ACC112 (cell line): Measurements from ENCODE around the gene LCN10.
"Not testable (repeated sequence)": the region's sequence is repeated elsewhere in the genome, so short reads cannot be mapped to it uniquely, and the experiment has no call there.

Source experiments
- H2AFZ ChIP-seq: fragments of 200-600 bp; sonication (generic); one replicate; pipeline ENCODE4 v1.6.0; 2017; ENCODE audit warnings: antibody characterized with exemption, low read length; ENCODE audit not compliant: unreplicated experiment
- H3K27ac ChIP-seq: fragments of 200-600 bp; sonication (generic); 2 replicates; pipeline ENCODE4 v1.5.1; 2014; ENCODE audit warnings: low read depth, mild to moderate bottlenecking, antibody characterized with exemption, low read length, moderate library complexity
- H3K27me3 ChIP-seq: fragments of 200-600 bp; sonication (generic); 2 replicates; pipeline ENCODE4 v1.6.1; 2014; ENCODE audit warnings: mild to moderate bottlenecking, antibody characterized with exemption, low read length, moderate library complexity, mixed read lengths; ENCODE audit not compliant: insufficient read depth
- H3K36me3 ChIP-seq: fragments of 200-600 bp; sonication (generic); 2 replicates; pipeline ENCODE4 v1.6.1; 2016; ENCODE audit warnings: mild to moderate bottlenecking, antibody characterized with exemption, low read length, moderate library complexity, mixed read lengths; ENCODE audit not compliant: insufficient read depth
- H3K4me1 ChIP-seq: fragments of 200-600 bp; sonication (generic); one replicate; pipeline ENCODE4 v1.6.1; 2016; ENCODE audit warnings: low read length, mixed read lengths; ENCODE audit not compliant: insufficient read depth, unreplicated experiment, control insufficient read depth
- H3K4me3 ChIP-seq: fragments of 200-600 bp; sonication (generic); 2 replicates; pipeline ENCODE4 v1.5.1; 2014; ENCODE audit warnings: mild to moderate bottlenecking, low read depth, low read length
- H3K79me2 ChIP-seq: fragments of 200-600 bp; sonication (generic); one replicate; pipeline ENCODE4 v1.6.0; 2016; ENCODE audit warnings: low read length; ENCODE audit not compliant: control insufficient read depth, unreplicated experiment, insufficient read depth

Gene LCN10

DNA sequence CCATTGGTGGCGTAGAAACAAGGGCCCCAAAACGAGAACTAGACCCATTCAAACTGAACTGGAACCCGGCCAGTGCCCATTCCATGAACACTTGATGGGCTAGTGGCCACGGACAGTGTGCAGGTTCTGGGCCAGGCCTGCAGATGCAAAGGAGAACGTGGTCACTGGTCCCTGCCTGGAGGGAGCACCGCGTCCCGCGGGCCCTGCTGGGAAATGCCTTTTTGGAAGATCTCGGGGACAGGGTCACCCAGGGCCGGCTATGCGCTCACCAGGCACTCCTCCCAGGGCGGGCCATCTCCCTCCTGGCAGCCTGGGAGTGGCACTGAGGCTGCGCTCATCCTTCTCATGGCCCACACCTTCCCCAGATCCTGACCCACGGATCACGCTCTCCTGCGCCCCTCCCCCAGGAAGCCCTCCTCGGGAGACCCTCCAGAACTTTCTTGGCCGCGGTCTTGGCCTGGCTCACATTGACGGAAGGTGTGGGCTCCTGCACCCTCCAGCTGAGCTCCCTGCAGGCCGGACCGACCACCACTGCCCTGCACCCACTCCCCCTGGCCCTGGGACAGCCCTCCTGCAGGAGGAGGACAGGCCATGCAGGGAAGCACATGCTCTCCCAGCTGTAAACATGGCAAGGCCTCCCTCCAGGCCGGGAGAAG is 33.2 kb downstream of the LCN10 start:
- no peaks in the 10 kb centered on the region for H3K79me2 ChIP-seq
- peaks cover 6% of the 10 kb centered on the region; the same call in 1 of the 2 replicates for H3K27me3 ChIP-seq
- no peak overlapping the region for H2AFZ ChIP-seq
- H3K4me3 ChIP-seq, result no peak overlapping the region
- no peaks in the 10 kb centered on the region for H3K4me1 ChIP-seq
- no peak overlapping the region for H3K27ac ChIP-seq
- H3K36me3 ChIP-seq, result no peaks in the 10 kb centered on the region

DNA sequence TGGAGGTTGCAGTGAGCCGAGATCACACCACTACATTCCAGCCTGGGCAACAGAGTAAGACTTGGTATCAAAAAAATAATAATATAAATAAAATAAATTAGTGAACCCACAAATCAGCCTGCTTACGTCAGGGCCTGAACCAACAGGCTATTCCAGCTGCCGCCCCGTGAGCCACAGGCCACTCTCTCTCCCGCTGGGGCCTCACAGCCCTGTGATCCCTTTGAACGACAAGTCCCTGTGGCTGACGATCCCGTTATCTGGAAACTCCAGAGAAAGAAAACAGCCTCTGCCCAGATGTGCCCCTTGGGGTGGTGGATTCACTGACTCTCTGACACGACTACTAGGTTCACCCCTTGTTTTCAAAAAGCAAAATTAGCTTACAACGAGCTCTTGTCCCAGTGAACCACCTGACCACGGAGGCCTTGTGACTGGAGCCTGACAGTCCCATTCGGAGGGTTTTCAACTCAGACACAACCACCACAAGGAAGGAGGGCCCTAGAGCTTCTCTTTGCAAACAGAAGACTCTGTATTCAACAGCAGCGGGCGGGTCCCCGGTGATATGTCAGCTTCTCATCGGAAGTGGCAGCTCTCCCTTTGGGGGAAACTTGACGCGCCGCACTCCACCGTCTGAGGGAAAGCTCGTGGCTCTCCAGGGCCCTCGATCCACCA is 34.8 kb downstream of the LCN10 start:
- H3K36me3 ChIP-seq, result no peaks in the 10 kb centered on the region
- H3K4me1 ChIP-seq, result no peaks in the 10 kb centered on the region
- no peak overlapping the region for H2AFZ ChIP-seq
- peaks cover 4% of the 10 kb centered on the region; the same call in 1 of the 2 replicates for H3K27me3 ChIP-seq
- H3K79me2 ChIP-seq, result no peaks in the 10 kb centered on the region
- H3K27ac ChIP-seq, result no peak overlapping the region
- H3K4me3 ChIP-seq, result no peak overlapping the region

DNA sequence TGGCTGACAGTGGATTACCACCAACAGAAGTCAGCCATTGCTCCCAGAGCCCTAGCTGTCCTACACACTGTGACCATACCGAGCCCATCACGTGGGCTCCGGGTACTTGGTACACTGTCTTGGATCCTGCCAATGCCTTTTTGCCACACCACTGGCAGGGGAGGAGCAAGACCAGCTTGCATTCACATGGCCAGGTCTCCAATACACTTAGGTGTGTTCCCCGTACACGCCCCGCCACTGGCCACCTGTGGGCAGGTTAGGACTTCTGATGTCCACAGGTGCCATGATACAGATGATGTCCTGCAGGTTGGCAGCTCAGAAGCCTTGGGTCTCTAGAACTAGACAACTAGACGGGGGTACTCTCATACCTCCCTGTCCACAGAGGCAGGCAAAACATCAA is 35.7 kb downstream of the LCN10 start:
- Histone ChIP-seq H2AFZ (no peak overlapping the region), H3K79me2 (no peaks in the 10 kb centered on the region), H3K4me1 (no peaks in the 10 kb centered on the region)

DNA sequence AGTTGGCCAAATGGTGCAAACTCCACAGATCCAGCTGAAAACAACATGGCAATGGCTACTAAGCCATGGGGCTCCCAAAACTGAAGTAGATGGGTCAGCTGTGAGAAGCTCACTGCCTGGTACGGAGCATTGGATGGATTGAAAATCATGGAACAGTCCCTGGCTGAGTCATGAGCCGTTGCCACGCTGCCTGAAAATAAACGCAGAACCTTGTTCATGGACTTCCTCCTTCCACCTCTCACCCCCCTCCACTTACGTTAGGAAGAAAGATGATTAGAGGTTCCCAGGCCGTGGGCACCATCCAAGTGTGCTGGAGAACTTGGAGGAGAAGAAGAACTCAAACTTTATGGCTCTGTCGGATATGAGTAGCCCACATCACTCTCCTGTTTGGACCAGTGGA is 37.2 kb downstream of the LCN10 start:
- Histone ChIP-seq H3K36me3 (no peaks in the 10 kb centered on the region), H3K4me1 (no peaks in the 10 kb centered on the region), H3K27me3 (no peaks in the 10 kb centered on the region), H3K4me3 (no peak overlapping the region), H3K27ac (no peak overlapping the region), H3K79me2 (no peaks in the 10 kb centered on the region), H2AFZ (no peak overlapping the region)

More for the DNA sequence above, 35.7 kb downstream of the LCN10 start:
- H3K36me3 ChIP-seq, result no peaks in the 10 kb centered on the region
- H3K4me3 ChIP-seq, result no peak overlapping the region
- no peaks in the 10 kb centered on the region; the same call in 1 of the 2 replicates for H3K27me3 ChIP-seq
- H3K27ac ChIP-seq, result no peak overlapping the region

DNA sequence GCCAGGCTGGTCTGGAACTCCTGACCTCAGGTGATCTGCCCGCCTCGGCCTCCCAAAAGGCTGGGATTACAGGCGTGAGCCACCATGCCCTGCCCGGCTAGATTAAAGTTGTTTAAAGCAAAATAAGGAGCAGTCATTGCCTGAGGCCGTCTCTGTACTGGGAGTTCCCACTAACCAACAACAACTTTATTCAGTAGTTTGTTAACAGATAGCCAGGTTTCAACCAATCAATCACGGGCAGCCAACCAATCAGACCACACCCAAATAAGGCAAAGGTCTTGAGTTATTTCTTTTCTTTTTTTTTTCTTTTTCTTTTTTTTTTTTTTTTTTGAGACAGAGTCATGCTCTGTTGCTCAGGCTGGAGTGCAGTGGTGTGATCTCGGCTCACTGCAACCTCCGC is 38.0 kb downstream of the LCN10 start:
- not testable (repeated sequence) for H3K27ac ChIP-seq, H3K27me3 ChIP-seq, H3K4me1 ChIP-seq, H3K4me3 ChIP-seq, H3K36me3 ChIP-seq, H3K79me2 ChIP-seq, H2AFZ ChIP-seq

DNA sequence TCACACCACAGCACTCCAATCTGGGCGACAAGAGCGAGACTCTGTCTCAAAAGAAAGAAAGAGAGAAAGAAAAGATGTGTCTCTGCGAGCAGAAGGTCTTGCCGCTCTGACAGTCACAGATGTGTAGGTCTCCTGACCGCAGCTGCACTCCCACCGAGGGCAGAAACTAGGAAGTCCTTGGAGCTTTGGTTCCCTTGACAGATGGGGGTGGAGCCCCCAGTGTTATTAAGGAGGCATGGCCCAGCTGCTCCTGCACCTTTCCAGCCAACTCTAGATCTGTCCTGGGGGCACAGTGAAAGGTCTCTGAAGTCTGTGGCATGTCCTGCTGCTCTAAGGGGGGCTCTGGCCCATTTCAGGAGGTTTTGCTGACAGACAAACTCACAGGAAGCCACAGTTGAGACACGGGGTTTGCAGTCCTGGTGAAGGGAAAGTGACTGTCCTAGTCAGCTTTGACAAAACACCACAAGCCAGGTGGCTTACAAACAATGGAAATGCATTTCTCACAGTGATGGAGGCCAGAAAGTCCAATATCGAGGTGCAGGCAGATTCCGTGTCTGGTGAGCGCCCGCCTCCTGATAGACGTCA is 39.4 kb downstream of the LCN10 start:
- Histone ChIP-seq H3K27ac (no peak overlapping the region), H3K79me2 (no peaks in the 10 kb centered on the region), H3K27me3 (no peaks in the 10 kb centered on the region), H3K4me3 (no peak overlapping the region), H3K36me3 (no peaks in the 10 kb centered on the region), H3K4me1 (no peaks in the 10 kb centered on the region), H2AFZ (no peak overlapping the region)

DNA sequence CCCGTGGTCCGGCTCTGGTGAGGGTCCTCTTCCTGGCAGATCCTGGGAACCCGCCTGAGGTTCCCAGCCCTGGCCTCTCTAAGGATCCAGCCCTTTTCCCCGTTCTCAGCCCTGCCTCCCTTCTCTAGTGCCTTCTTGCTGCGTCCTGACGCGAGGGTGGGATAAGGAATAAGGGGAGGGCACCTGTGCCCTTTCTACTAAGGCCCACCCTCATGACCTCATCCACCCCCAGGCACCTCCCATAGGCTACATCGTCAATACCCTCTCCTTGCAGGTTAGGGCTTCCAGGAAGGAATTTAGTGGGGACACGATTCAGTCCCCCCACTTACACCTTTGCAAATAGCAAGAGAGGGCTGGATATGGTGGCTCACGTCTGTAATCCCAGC is 41.1 kb downstream of the LCN10 start:
- Histone ChIP-seq H3K4me1 (peaks cover 10% of the 10 kb centered on the region), H3K27ac (no peak overlapping the region), H3K27me3 (no peaks in the 10 kb centered on the region), H2AFZ (no peak overlapping the region), H3K4me3 (no peak overlapping the region), H3K79me2 (no peaks in the 10 kb centered on the region), H3K36me3 (no peaks in the 10 kb centered on the region)

DNA sequence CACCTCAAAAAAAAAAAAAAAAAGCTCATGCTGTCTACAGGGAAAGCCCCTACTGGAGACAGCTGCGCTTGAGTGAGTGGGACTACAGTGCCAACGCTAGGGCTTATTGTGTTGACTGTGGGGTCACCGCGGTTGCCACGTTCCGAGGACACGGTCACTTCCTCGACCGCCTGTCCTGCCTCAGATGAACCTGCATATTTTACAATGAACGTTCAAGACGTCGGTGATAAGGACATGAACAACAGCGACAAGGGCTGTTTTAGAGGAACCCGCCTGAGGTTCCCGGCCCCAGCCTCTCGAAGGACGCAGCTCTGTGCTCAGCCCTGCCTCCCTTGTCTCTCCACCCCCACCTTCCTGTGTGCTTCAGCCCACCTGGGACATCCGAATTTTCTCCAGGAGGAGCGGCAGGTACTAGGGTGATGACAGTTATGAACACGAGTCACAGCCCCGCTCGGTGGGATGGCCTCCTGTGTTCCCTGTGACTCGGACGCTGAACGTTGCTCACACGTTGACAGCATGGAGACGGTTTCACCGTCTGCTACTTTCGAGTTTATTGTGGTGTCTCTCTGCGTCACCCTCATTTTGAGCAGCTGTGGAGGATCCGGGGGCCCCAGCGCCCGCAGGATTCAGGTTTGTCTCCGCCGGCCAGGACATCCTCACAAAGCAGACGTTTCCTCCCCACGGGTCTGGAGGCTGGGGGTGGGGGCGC is 41.6 kb downstream of the LCN10 start:
- Histone ChIP-seq H3K27me3 (no peaks in the 10 kb centered on the region), H3K36me3 (no peaks in the 10 kb centered on the region), H3K4me1 (peaks cover 10% of the 10 kb centered on the region), H3K27ac (no peak overlapping the region), H3K4me3 (no peak overlapping the region), H3K79me2 (no peaks in the 10 kb centered on the region), H2AFZ (no peak overlapping the region)

DNA sequence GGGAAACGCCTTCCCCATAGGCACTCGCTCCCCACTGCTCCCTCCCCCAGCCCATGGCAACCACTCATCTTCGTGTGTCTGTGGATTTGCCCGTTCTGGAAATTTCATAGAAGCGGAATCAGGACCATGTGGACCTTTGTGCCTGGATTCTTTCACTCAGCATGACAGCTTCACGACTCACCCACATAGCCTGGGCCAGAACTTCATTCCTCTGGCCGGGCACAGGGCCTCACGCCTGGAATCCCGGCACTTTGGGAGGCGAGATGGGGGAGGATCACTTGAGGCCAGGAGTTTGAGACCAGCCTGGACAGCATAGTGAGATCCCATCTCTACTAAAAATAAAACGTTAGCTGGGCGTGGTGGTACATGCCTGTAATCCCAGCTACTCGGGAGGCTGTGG is 42.4 kb downstream of the LCN10 start:
- no peak overlapping the region for H3K4me3 ChIP-seq
- H3K27me3 ChIP-seq, result no peaks in the 10 kb centered on the region

DNA sequence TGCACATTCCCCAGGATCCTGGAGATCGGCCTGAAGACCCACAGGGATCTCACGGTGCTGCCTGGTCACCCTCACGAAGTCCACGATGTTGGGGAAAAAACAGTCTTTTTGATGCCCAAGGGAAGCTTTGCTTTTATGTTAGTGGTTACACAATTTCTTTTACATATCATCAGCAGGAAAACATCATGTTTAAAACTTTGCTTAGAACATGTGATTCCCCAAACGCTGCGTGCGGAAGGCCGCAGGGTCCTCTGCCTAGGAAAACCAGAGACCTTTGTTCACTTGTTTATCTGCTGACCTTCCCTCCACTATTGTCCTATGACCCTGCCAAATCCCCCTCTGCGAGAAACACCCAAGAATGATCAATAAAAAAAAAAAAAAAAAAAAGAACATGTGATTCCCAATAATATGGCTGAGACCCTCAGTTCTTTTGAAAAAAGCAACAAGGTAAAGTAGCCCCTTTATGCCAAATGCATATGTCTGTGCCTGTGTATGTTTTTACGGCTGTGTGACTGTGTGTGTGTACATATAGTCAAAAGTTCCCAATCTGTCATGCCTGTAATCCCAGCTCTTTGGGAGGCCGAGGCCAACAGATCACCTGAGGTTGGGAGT is 44.0 kb downstream of the LCN10 start:
- Histone ChIP-seq H3K4me1 (peaks cover 14% of the 10 kb centered on the region), H3K79me2 (no peaks in the 10 kb centered on the region), H3K27ac (no peak overlapping the region), H2AFZ (no peak overlapping the region), H3K36me3 (no peaks in the 10 kb centered on the region), H3K27me3 (no peaks in the 10 kb centered on the region), H3K4me3 (no peak overlapping the region)

More for the DNA sequence above, 42.4 kb downstream of the LCN10 start:
- no peaks in the 10 kb centered on the region for H3K79me2 ChIP-seq
- H2AFZ ChIP-seq, result no peak overlapping the region
- no peak overlapping the region for H3K27ac ChIP-seq
- no peaks in the 10 kb centered on the region for H3K36me3 ChIP-seq
- peaks cover 10% of the 10 kb centered on the region for H3K4me1 ChIP-seq
